Smooth muscle cell (in vitro differentiated cells): ENCODE data around the gene TECTB. TPM values are rescaled to one million over a fixed set of nuclear protein-coding genes. Genes with fewer than 3 reads are reported as not detected.

Experiments used
- DNase-seq: peaks from one replicate; lab custom pipeline; 2025; ENCODE audit not compliant: unreplicated experiment; lab: John Stamatoyannopoulos, UW
- H2AFZ ChIP-seq: fragments of 200-600 bp; sonication (generic); 2 replicates; pipeline ENCODE4 v1.6.0; 2016; ENCODE audit warnings: antibody characterized with exemption, low read depth, mild to moderate bottlenecking
- H3F3A ChIP-seq: fragments of 200-600 bp; sonication (generic); 2 replicates; pipeline ENCODE4 v1.6.0; 2017; ENCODE audit warnings: antibody characterized with exemption, low read depth
- H3K27ac ChIP-seq: fragments of 200-600 bp; sonication (generic); 2 replicates; pipeline ENCODE4 v1.5.1; 2016; ENCODE audit warnings: low read depth, mild to moderate bottlenecking
- H3K27me3 ChIP-seq: fragments of 200-600 bp; sonication (generic); 2 replicates; pipeline ENCODE4 v1.6.1; 2016; ENCODE audit warnings: low read depth, mild to moderate bottlenecking
- H3K36me3 ChIP-seq: fragments of 200-600 bp; sonication (generic); 2 replicates; pipeline ENCODE4 v1.5.1; 2016; ENCODE audit warnings: low read depth
- H3K4me1 ChIP-seq: fragments of 200-600 bp; sonication (generic); 2 replicates; pipeline ENCODE4 v1.5.1; 2016; ENCODE audit warnings: low read depth
- H3K4me2 ChIP-seq: fragments of 200-600 bp; sonication (generic); 2 replicates; pipeline ENCODE4 v1.6.0; 2016; ENCODE audit warnings: mild to moderate bottlenecking
- H3K4me3 ChIP-seq: fragments of 200-600 bp; sonication (generic); 2 replicates; pipeline ENCODE4 v1.5.1; 2016; ENCODE audit warnings: mild to moderate bottlenecking
- H3K79me2 ChIP-seq: fragments of 200-600 bp; sonication (generic); 2 replicates; pipeline ENCODE4 v1.6.0; 2016; ENCODE audit warnings: low read depth, mild to moderate bottlenecking
- H3K9ac ChIP-seq: fragments of 200-600 bp; sonication (generic); 2 replicates; pipeline ENCODE4 v1.6.0; 2016; ENCODE audit warnings: low read depth
- H3K9me3 ChIP-seq: fragments of 200-600 bp; sonication (generic); replicated peaks from 2 replicates; pipeline ENCODE4 v1.5.1; 2016; ENCODE audit warnings: low read depth
- H4K20me1 ChIP-seq: fragments of 200-600 bp; sonication (generic); 2 replicates; pipeline ENCODE4 v1.6.0; 2016; ENCODE audit warnings: low read depth
- WGBS: methylation state at CpG from one replicate; pipeline ENCODE4 v1.1.7; 2016; ENCODE audit warnings: low lambda C conversion rate; 5-methylcytosine and 5-hydroxymethylcytosine counted together
- polyA plus RNA-seq: library from polyadenylated mRNA; unstranded; fragments of >200 nt; fragmentation: Nextera tagmentation; extraction: Ambion mirVana; gene quantifications from 2 replicates; pipeline ENCODE4 v1.2.1, GENCODE V29; 2016
- total RNA-seq: library from RNA; depleted of rRNA; stranded (reverse); fragments of >200 nt; gene quantifications from 2 replicates; pipeline ENCODE4 v1.2.3, GENCODE V29; 2014
- TF ChIP-seq, protein P1 (sequence below): fragments of 200-600 bp; sonication (generic); IDR thresholded peaks from 2 replicates; pipeline ENCODE4 v1.5.1; 2017; ENCODE audit warnings: borderline replicate concordance, mild to moderate bottlenecking, antibody characterized with exemption; ENCODE audit not compliant: insufficient read depth, poor library complexity, severe bottlenecking

The TECTB gene
- total and polyA plus RNA-seq, 2 experiments from 2014 or later, result not detected

DNA sequence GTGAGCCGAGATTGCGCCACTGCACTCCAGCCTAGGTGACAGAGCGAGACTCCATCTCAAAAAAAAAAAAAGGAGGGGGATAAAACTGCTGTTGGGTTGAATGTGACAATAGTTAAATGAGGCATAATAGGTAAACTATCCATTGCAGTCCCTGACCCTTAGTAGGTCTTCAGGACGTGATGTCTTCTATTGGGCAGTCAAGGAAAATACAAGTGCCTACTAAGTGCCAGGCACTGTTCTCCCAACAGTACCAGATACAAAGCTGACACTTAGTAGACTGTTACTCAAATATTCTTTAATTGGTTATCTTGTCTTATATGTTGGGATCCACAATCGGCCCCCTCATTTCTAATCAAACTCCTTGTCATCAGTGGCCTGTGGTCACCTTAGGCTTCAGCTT, 63.6 kb downstream of the TECTB start:
- no peak overlapping the region for H2AFZ ChIP-seq
- no peaks in the 10 kb centered on the region for H3K4me1 ChIP-seq
- H3K79me2 ChIP-seq, result no peaks in the 10 kb centered on the region
- no peaks in the 10 kb centered on the region for H3F3A ChIP-seq
- TF ChIP-seq, protein P1, sequence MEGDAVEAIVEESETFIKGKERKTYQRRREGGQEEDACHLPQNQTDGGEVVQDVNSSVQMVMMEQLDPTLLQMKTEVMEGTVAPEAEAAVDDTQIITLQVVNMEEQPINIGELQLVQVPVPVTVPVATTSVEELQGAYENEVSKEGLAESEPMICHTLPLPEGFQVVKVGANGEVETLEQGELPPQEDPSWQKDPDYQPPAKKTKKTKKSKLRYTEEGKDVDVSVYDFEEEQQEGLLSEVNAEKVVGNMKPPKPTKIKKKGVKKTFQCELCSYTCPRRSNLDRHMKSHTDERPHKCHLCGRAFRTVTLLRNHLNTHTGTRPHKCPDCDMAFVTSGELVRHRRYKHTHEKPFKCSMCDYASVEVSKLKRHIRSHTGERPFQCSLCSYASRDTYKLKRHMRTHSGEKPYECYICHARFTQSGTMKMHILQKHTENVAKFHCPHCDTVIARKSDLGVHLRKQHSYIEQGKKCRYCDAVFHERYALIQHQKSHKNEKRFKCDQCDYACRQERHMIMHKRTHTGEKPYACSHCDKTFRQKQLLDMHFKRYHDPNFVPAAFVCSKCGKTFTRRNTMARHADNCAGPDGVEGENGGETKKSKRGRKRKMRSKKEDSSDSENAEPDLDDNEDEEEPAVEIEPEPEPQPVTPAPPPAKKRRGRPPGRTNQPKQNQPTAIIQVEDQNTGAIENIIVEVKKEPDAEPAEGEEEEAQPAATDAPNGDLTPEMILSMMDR, result no peak
- no peak overlapping the region for H3K9ac ChIP-seq
- 95% methylated on average over 5 of the region's 5 CpGs for WGBS
- no peaks in the 10 kb centered on the region for H3K36me3 ChIP-seq
- H3K4me3 ChIP-seq, result no peak overlapping the region
- no peaks in the 10 kb centered on the region for H3K9me3 ChIP-seq
- H3K27ac ChIP-seq, result no peak overlapping the region
- no peaks in the 10 kb centered on the region for H4K20me1 ChIP-seq
- H3K4me2 ChIP-seq, result no peak overlapping the region
- no peak for DNase-seq
- no peaks in the 10 kb centered on the region for H3K27me3 ChIP-seq

DNA sequence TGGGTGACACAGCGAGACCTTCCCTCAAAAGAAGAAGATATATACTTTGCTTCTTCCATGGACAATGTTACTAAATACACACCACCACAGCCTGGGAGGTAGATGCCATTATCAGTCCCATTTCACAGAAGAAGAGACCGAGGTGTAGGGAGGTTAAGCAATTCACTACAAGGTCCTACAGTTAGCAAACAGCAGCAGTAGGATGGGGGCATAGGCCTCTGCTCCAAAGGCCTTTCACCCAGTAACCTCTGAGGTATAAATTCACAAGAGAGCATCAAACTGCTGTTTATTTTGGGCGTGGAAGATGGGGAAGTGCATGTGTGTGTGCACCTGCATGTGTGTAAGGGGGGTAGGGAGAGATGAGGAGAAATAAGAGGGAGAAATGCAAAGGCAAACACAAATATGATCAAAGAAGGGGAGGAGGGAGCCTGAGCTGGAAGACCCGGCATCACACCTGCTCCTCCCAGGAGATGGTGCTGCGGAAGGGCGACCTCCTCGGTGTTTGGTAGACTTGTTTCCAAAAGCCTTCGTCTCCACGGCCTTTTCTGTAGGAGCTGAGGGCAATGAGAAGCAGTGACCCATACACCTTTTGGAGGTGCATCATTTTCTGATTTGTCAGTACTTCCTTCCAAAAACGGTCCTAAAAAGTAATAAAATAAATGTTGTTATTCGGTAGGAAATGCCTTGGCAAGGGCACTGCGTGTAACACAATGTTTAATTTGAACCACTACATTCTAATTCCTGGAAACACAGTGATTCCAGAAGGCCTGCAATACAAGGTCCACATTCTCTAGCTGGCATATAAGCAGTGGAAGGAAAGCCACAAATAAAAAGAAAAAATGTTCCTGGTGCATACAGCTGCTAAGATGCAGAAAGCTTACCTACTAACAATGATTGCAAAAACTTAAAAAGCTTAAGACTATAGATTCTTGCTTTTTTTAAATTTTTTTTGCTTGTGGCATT, 64.8 kb downstream of the TECTB start:
- TF ChIP-seq, protein P1, result no peak
- H4K20me1 ChIP-seq, result no peaks in the 10 kb centered on the region
- H3K79me2 ChIP-seq, result no peaks in the 10 kb centered on the region
- DNase-seq, result no peak
- H3K4me2 ChIP-seq, result no peak overlapping the region
- H3K4me1 ChIP-seq, result no peaks in the 10 kb centered on the region
- H3K36me3 ChIP-seq, result no peaks in the 10 kb centered on the region
- H3K27ac ChIP-seq, result no peak overlapping the region
- no peaks in the 10 kb centered on the region for H3K9me3 ChIP-seq
- no peaks in the 10 kb centered on the region for H3F3A ChIP-seq
- 84% methylated on average over 12 of the region's 12 CpGs for WGBS
- H3K4me3 ChIP-seq, result no peak overlapping the region
- no peaks in the 10 kb centered on the region for H3K27me3 ChIP-seq
- no peak overlapping the region for H2AFZ ChIP-seq
- H3K9ac ChIP-seq, result no peak overlapping the region

DNA sequence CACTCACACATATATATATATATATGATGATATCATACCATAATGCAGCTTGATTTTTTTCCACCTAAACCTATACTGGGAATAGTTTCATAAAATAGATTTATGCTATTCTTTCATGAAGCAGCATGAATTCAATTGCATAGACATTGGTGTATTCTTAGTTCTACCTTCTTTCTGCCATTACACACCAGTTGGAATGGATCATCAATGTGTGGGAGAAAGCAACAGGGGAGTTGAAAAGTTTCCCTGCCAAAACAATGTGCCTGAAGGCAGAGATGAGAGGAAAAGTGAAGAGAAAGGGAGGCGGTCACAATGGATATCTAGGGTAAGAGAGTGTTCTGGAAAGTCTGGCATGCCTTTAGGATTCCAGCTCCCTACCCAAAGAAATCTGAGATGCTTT, 65.6 kb downstream of the TECTB start:
- no peak overlapping the region for H3K27ac ChIP-seq
- no peaks in the 10 kb centered on the region for H4K20me1 ChIP-seq
- no peak overlapping the region for H3K9ac ChIP-seq
- no peaks in the 10 kb centered on the region for H3F3A ChIP-seq
- no peak overlapping the region for H3K4me3 ChIP-seq
- WGBS, result 84% methylated on average over 1 of the region's 1 CpG
- no peaks in the 10 kb centered on the region for H3K27me3 ChIP-seq
- no peaks in the 10 kb centered on the region for H3K4me1 ChIP-seq
- no peak for DNase-seq
- H3K9me3 ChIP-seq, result no peaks in the 10 kb centered on the region
- TF ChIP-seq, protein P1, result no peak
- H2AFZ ChIP-seq, result no peak overlapping the region
- no peaks in the 10 kb centered on the region for H3K36me3 ChIP-seq
- no peaks in the 10 kb centered on the region for H3K79me2 ChIP-seq
- no peak overlapping the region for H3K4me2 ChIP-seq
